WTC11 (cell line): ENCODE measurements around the gene ADGRL3. TPM values are rescaled to one million over a fixed set of nuclear protein-coding genes. Genes with fewer than 3 reads are reported as not detected.
A peak's percentile ranks its signal among the peaks of the same experiment; 100 is the strongest.

Experiments
- ATAC-seq: fragments of 200-7000 bp; cut with Tn5 transposase; 2 replicates; pipeline ENCODE4 v1.10.0; 2021; ENCODE audit warnings: mild to moderate bottlenecking, moderate library complexity
- CTCF ChIA-PET: fragments of 300-600 bp; sonication (Branson Sonifier 250); formaldehyde crosslinking; loops from one replicate; lab custom pipeline; 2021; ENCODE audit warnings: antibody characterized with exemption; lab: Charles Lee
- POLR2A ChIA-PET: fragments of 350-600 bp; sonication (Branson Sonifier 250); formaldehyde crosslinking; loops from one replicate; lab custom pipeline; 2021; ENCODE audit warnings: antibody characterized with exemption; lab: Charles Lee
- DNase-seq: peaks from one replicate; pipeline ENCODE4 v3.0.0; 2021; ENCODE audit warnings: low spot score
- H3K27ac Mint-ChIP-seq: 2 replicates; pipeline ENCODE4 v1.8.0; 2021; ENCODE audit warnings: mixed read lengths
- H3K27me3 Mint-ChIP-seq: 2 replicates; pipeline ENCODE4 v1.8.0; 2021; ENCODE audit warnings: low read depth, mild to moderate bottlenecking, moderate library complexity, mixed read lengths
- H3K36me3 Mint-ChIP-seq: 2 replicates; pipeline ENCODE4 v1.8.0; 2021; ENCODE audit warnings: mixed read lengths
- H3K4me1 Mint-ChIP-seq: 2 replicates; pipeline ENCODE4 v1.8.0; 2022; ENCODE audit warnings: mixed read lengths
- H3K4me3 Mint-ChIP-seq: 2 replicates; pipeline ENCODE4 v1.8.0; 2021; ENCODE audit warnings: mild to moderate bottlenecking, moderate library complexity, mixed read lengths
- H3K9me3 Mint-ChIP-seq: 2 replicates; pipeline ENCODE4 v1.8.0; 2021; ENCODE audit warnings: mixed read lengths
- ATF1 ChIP-seq: sonication (generic); formaldehyde crosslinking; IDR thresholded peaks from 2 replicates; pipeline ENCODE4 v1.8.1; 2023; ENCODE audit warnings: mild to moderate bottlenecking, moderate library complexity, missing genetic modification reagents
- CDX4 ChIP-seq: fragments of 250-450 bp; sonication (Bioruptor Pico); IDR thresholded peaks from 2 replicates; pipeline ENCODE4 v1.9.0; 2021; ENCODE audit warnings: moderate library complexity, mild to moderate bottlenecking, inconsistent platforms, borderline replicate concordance
- EMX1 ChIP-seq: fragments of 250-450 bp; sonication (Bioruptor Pico); IDR thresholded peaks from 2 replicates; pipeline ENCODE4 v1.8.0; 2021; ENCODE audit warnings: mild to moderate bottlenecking
- ESRRA ChIP-seq: sonication (generic); formaldehyde crosslinking; IDR thresholded peaks from 2 replicates; pipeline ENCODE4 v1.8.1; 2022; ENCODE audit warnings: mild to moderate bottlenecking, missing genetic modification reagents, borderline replicate concordance
- FOXP4 ChIP-seq: sonication (generic); formaldehyde crosslinking; IDR thresholded peaks from 2 replicates; pipeline ENCODE4 v1.8.0; 2022; ENCODE audit warnings: mild to moderate bottlenecking, missing genetic modification reagents
- MXD4 ChIP-seq: fragments of 250-450 bp; sonication (Bioruptor Pico); IDR thresholded peaks from 2 replicates; pipeline ENCODE4 v1.8.0; 2021; ENCODE audit warnings: mild to moderate bottlenecking, moderate library complexity, borderline replicate concordance
- NFATC4 ChIP-seq: fragments of 250-450 bp; sonication (Bioruptor Pico); IDR thresholded peaks from 2 replicates; pipeline ENCODE4 v1.9.0; 2021; ENCODE audit warnings: mild to moderate bottlenecking
- NFE2L1 ChIP-seq: sonication (generic); formaldehyde crosslinking; IDR thresholded peaks from 2 replicates; pipeline ENCODE4 v1.8.1; 2023; ENCODE audit warnings: missing genetic modification reagents
- PRRX2 ChIP-seq: fragments of 250-450 bp; sonication (Bioruptor Pico); IDR thresholded peaks from 2 replicates; pipeline ENCODE4 v1.8.0; 2021; ENCODE audit warnings: mild to moderate bottlenecking
- RORB ChIP-seq: fragments of 250-450 bp; sonication (Bioruptor Pico); IDR thresholded peaks from 2 replicates; pipeline ENCODE4 v1.9.0; 2021; ENCODE audit warnings: mild to moderate bottlenecking
- SMAD4 ChIP-seq: sonication (generic); formaldehyde crosslinking; IDR thresholded peaks from 2 replicates; pipeline ENCODE4 v1.8.0; 2022; ENCODE audit warnings: mild to moderate bottlenecking, missing genetic modification reagents
- TEAD1 ChIP-seq: sonication (generic); formaldehyde crosslinking; IDR thresholded peaks from 2 replicates; pipeline ENCODE4 v1.8.0; 2022; ENCODE audit warnings: mild to moderate bottlenecking, missing genetic modification reagents
- ZNF219 ChIP-seq: sonication (generic); formaldehyde crosslinking; IDR thresholded peaks from 2 replicates; pipeline ENCODE4 v1.8.0; 2023; ENCODE audit warnings: missing genetic modification reagents, mild to moderate bottlenecking, borderline replicate concordance
- ZNF423 ChIP-seq: fragments of 250-450 bp; sonication (Bioruptor Pico); IDR thresholded peaks from 2 replicates; pipeline ENCODE4 v2.1.2; 2022; ENCODE audit warnings: mild to moderate bottlenecking, moderate library complexity
- ZNF425 ChIP-seq: fragments of 250-450 bp; sonication (Bioruptor Pico); conservative IDR thresholded peaks from 2 replicates; pipeline ENCODE4 v1.9.0; 2021; ENCODE audit warnings: mild to moderate bottlenecking
- ZNF671 ChIP-seq: fragments of 250-450 bp; sonication (Bioruptor Pico); IDR thresholded peaks from 2 replicates; pipeline ENCODE4 v1.8.0; 2021; ENCODE audit warnings: mild to moderate bottlenecking
- ZSCAN18 ChIP-seq: fragments of 250-450 bp; sonication (Bioruptor Pico); IDR thresholded peaks from 2 replicates; pipeline ENCODE4 v2.1.2; 2022; ENCODE audit warnings: mild to moderate bottlenecking, moderate library complexity
- total RNA-seq: library from RNA; stranded (reverse); gene quantifications from 3 replicates; pipeline ENCODE4 v1.2.3, GENCODE V29; 2021
- TF ChIP-seq, protein P1 (sequence below): sonication (generic); formaldehyde crosslinking; IDR thresholded peaks from 2 replicates; pipeline ENCODE4 v1.8.1; 2023; ENCODE audit warnings: mild to moderate bottlenecking, missing genetic modification reagents, moderate library complexity
- TF ChIP-seq, protein P2 (sequence below): sonication (generic); formaldehyde crosslinking; IDR thresholded peaks from 2 replicates; pipeline ENCODE4 v1.8.0; 2022; ENCODE audit warnings: mild to moderate bottlenecking, missing genetic modification reagents
- TF ChIP-seq, protein P3 (sequence below): fragments of 250-450 bp; sonication (Bioruptor Pico); IDR thresholded peaks from 2 replicates; pipeline ENCODE4 v1.9.0; 2021; ENCODE audit warnings: mild to moderate bottlenecking

The ADGRL3 gene
- total RNA-seq, 1 experiment from 2014 or later = 8.7 TPM

DNA sequence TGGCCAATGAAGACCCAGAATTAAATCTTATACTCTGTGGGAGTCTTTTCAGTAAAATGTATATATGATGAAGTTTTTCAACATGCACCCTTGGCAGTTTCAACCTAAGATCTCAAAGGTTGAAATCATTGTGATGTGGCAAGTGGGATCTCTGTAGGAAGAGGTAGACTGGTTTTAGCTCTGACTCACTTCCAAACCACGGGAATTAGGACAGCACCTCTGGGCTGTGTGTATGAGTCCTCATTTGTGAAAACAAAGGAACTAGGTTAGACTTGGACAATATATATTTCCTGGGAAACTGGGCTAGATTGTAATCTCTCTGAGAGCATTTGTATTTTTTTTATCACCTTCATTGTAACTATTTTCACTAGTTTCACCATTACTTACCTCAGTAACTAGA, 333.0 kb downstream of the ADGRL3 start (continued):
- TF ChIP-seq RORB (CRISPR knock-in tag) (no peak), PRRX2 (no peak), EMX1 (CRISPR knock-in tag) (no peak), CDX4 (CRISPR knock-in tag) (no peak)
- TF ChIP-seq, all 79 proteins: peak for 0

DNA sequence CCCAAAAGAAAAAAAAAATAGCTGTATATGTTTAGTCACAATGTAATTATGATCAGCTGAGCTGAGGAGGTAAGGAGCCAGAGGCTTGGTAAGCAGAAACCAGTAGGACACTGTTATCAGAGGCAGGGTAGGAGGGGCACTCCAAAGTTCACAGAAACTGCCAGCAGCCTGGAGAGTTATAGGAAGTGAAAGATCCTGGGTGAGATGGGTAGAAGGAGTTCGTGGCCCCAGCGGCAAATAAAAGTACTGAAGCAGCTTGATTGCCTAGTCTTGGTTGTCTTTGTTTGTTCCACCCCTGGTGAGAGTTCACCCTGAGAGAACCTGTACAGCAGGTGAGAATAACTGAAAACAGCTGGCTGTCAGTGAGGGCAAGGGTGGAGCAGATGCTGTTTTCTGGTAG, 340.8 kb downstream of the ADGRL3 start:
- H3K36me3 Mint-ChIP-seq = no peaks in the 10 kb centered on the region
- no peak overlapping the region for H3K4me3 Mint-ChIP-seq
- CTCF ChIA-PET = interaction anchor here (1.2 to 1.3 kb wide), 2 partner anchors 16 to 23 kb away, joined by 3 to 7 read pairs; no protein-coding TSS in a partner anchor

GRCh38 chr4:61541459-61541858, 341.3 kb downstream of the ADGRL3 start:
- Mint-ChIP-seq H3K9me3 (no peaks in the 10 kb centered on the region), H3K4me1 (peaks cover 26% of the 10 kb centered on the region), H3K4me3 (no peak overlapping the region), H3K36me3 (no peaks in the 10 kb centered on the region), H3K27ac (no peak overlapping the region), H3K27me3 (no peaks in the 10 kb centered on the region)
- no peak for DNase-seq
- no peak for ATAC-seq
- ChIA-PET POLR2A (interaction anchor here (0.7 kb wide), 1 partner anchor 1507 kb away, joined by 6 read pairs; no protein-coding TSS in a partner anchor), CTCF (interaction anchor here (1.2 to 1.3 kb wide), 2 partner anchors 17 to 24 kb away, joined by 3 to 7 read pairs; no protein-coding TSS in a partner anchor)
- TF ChIP-seq ESRRA (CRISPR knock-in tag) = no peak
- no peak for TF ChIP-seq ZNF425 (CRISPR knock-in tag)
- no peak for TF ChIP-seq ZSCAN18 (CRISPR knock-in tag)
- no peak for TF ChIP-seq EMX1 (CRISPR knock-in tag)
- no peak for TF ChIP-seq FOXP4 (CRISPR knock-in tag)
- TF ChIP-seq NFE2L1 (CRISPR knock-in tag) = no peak
- TF ChIP-seq ZNF671 = no peak
- no peak for TF ChIP-seq MXD4 (CRISPR knock-in tag)
- no peak for TF ChIP-seq SMAD4 (CRISPR knock-in tag)
- TF ChIP-seq TEAD1 (CRISPR knock-in tag) = no peak
- TF ChIP-seq NFATC4 (CRISPR knock-in tag) = no peak
- no peak for TF ChIP-seq ZNF423 (CRISPR knock-in tag)
- TF ChIP-seq, protein P1, sequence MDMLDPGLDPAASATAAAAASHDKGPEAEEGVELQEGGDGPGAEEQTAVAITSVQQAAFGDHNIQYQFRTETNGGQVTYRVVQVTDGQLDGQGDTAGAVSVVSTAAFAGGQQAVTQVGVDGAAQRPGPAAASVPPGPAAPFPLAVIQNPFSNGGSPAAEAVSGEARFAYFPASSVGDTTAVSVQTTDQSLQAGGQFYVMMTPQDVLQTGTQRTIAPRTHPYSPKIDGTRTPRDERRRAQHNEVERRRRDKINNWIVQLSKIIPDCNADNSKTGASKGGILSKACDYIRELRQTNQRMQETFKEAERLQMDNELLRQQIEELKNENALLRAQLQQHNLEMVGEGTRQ (CRISPR knock-in tag) = no peak

More for the DNA sequence above, 340.8 kb downstream of the ADGRL3 start:
- Mint-ChIP-seq H3K9me3 (no peaks in the 10 kb centered on the region), H3K4me1 (peaks cover 26% of the 10 kb centered on the region), H3K27ac (peak overlapping the region; percentile 83), H3K27me3 (no peaks in the 10 kb centered on the region)
- DNase-seq (no peak), ATAC-seq (peak; percentile 79)
- TF ChIP-seq, protein P2, sequence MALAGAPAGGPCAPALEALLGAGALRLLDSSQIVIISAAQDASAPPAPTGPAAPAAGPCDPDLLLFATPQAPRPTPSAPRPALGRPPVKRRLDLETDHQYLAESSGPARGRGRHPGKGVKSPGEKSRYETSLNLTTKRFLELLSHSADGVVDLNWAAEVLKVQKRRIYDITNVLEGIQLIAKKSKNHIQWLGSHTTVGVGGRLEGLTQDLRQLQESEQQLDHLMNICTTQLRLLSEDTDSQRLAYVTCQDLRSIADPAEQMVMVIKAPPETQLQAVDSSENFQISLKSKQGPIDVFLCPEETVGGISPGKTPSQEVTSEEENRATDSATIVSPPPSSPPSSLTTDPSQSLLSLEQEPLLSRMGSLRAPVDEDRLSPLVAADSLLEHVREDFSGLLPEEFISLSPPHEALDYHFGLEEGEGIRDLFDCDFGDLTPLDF = no peak
- TF ChIP-seq, protein P3, sequence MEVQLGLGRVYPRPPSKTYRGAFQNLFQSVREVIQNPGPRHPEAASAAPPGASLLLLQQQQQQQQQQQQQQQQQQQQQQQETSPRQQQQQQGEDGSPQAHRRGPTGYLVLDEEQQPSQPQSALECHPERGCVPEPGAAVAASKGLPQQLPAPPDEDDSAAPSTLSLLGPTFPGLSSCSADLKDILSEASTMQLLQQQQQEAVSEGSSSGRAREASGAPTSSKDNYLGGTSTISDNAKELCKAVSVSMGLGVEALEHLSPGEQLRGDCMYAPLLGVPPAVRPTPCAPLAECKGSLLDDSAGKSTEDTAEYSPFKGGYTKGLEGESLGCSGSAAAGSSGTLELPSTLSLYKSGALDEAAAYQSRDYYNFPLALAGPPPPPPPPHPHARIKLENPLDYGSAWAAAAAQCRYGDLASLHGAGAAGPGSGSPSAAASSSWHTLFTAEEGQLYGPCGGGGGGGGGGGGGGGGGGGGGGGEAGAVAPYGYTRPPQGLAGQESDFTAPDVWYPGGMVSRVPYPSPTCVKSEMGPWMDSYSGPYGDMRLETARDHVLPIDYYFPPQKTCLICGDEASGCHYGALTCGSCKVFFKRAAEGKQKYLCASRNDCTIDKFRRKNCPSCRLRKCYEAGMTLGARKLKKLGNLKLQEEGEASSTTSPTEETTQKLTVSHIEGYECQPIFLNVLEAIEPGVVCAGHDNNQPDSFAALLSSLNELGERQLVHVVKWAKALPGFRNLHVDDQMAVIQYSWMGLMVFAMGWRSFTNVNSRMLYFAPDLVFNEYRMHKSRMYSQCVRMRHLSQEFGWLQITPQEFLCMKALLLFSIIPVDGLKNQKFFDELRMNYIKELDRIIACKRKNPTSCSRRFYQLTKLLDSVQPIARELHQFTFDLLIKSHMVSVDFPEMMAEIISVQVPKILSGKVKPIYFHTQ = no peak
- no peak for TF ChIP-seq ATF1
- TF ChIP-seq ZNF219 (CRISPR knock-in tag) = no peak
- no peak for TF ChIP-seq NFE2L1 (CRISPR knock-in tag)
- POLR2A ChIA-PET = interaction anchor here (0.7 kb wide), 1 partner anchor 1507 kb away, joined by 6 read pairs; no protein-coding TSS in a partner anchor
